ENCODE results near the gene ELL3.
"Not testable (repeated sequence)": the region's sequence is repeated elsewhere in the genome, so short reads cannot be mapped to it uniquely, and the experiment has no call there.

The ELL3 gene

DNA sequence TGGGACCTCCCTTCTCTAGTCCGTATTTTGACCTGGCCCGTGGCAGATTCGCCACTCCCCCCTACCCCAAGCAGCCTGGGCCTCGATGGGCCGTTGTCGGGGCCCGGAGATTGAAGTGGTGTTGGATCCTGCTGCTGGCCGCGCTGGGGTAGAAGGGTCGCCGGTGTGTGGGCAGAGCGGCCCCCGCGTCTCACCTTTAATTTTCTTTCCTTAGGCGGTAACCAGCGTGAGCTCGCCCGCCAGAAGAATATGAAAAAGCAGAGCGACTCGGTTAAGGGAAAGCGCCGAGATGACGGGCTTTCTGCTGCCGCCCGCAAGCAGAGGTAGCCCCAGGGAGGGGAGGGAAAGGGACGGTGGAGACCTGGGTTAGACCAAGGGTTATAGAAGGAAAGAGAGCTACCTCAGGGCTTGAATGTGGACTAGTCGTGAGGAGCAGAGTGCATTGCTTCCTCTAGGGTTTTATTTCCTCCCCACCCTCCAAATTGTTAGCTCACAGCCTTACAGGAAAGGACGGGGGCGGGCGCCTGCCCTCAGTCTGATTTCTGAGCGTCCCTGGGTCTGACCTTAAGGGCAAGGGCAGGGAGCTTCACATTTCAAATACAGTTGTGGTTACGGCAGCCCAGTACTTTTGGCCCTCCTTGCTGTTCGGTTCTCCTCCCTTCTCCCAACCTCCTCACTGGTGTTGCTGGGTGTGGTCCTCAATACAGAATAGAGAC is 16.2 kb upstream of the ELL3 start:
- no peak for DNase-seq (ENCODE audit: low read depth)
- peak overlapping the region; percentile 99 for H3K4me3 ChIP-seq (ENCODE audit: low read depth, low read length)

DNA sequence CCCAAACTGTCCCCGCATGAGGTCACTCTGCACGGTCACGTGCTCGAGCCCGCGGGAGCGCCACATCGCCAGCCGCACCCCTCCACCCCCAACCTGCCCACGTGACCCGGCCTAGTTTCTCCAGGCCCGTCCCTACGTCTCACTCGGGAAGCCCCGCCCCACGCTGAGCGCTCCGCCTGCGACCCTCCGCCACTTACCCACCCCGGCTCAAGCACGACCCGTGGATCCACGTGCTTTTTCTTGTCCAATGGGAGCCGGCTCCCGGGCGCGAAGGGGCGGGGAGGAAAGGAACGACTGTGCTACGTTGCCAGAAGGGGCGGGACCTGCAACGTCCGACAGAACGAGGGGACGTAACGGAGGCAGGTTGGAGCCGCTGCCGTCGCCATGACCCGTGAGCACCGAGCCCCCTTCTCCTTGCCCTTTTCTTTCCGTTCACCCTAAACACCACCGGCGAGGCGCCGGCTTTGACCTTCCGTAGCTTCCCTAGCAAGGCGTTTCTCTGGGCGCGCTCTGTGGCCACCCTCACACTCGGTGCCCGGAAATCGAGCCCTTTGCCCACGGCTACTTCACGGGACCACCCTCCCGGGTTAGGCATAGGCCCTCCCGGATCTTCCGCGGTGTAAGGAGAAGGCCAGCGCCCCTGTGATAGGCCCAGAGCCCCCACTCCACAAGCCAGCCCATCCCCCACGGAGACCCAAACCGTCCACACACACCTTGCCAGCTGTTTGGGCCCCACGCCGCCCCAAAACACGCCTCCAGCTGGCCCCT is 15.4 kb upstream of the ELL3 start, which contains the start of gene SERF2:
Gene SERF2 (plus strand): TSS at position 328 of the 768 bp plus-strand sequence. CDS start 57 bp downstream, at position 385.
- DNase-seq (ENCODE audit: low read depth), result peak; percentile 99
- peak within 1 kb of the TSS; percentile 99 for H3K4me3 ChIP-seq (ENCODE audit: low read depth, low read length)

DNA sequence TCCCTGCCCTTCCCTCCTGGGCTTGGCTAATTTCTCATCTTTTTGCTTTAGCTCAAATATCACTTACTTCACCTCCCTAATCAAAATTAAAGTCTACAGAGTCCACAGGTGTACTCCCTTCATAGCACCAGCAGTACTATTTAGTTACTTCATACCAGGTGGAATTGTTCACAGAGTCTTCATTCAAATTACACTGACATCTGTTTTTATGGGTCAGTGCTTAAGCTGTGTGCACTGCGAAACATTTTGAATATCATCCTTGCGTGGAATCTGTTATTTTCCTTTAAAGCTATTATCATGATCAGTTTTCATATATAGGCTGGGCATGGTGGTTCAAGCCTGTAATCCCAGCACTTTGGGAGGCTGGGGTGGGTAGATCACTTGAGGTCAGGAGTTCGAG is 12.6 kb upstream of the ELL3 start:
- DNase-seq (ENCODE audit: low read depth), result no peak
- no peak overlapping the region for H3K4me3 ChIP-seq (ENCODE audit: low read depth, low read length)

DNA sequence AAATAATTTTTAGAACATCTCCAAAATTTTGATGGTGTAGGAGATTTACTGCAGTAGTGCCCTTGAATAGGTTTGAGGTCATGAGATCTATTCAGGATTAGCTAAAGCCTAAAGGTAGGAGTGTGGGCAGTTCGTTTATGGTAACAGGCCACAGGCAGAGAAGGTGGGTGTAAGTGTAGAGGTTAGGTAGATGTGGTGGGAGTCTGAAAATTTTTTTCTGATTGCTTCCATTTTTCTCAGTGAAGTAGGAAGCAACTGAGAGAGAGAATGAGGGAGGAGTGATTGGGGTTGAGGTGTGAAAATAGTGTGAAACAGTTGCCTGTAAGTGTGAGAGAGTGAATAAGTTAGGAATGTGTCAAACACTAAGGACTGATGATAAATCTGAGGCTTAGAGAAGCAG is 2.2 kb upstream of the ELL3 start:
- no peak overlapping the region for H3K4me3 ChIP-seq (ENCODE audit: low read depth, low read length)
- DNase-seq (ENCODE audit: low read depth), result no peak

DNA sequence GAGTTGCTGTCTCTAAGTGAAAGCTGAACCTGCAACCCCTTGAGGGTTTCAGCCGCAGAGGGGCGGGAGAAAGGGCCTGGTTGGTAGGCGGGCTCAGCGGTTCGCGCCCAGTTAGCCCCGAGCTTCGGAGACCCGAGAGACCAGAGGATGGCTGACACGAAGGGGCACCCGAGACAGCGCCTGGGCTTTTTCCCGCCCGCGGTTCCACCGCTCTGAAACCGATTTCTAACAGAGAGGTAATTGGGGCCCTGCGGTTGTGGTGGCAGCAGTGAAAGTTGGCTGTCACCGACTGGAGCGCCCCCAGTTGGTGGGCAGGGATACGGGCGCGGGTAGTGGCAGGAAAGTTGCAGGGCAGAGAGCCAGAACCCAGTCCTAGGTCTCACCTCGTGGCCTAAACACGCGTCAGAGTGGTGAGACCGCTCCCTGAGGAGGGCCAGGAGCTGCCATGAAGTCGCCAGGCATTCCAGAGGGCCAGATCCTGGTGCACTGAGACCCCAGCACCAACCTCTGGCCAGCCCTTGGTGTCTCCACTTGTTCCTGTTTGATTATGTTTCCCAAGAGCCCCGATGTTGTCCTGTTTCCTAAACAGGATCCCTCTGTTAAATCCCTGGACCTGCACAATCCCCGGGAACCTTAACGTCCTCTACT is 625 bp upstream of the ELL3 start:
- no peak for DNase-seq (ENCODE audit: low read depth)
- peak overlapping the region; percentile 56 for H3K4me3 ChIP-seq (ENCODE audit: low read depth, low read length)

DNA sequence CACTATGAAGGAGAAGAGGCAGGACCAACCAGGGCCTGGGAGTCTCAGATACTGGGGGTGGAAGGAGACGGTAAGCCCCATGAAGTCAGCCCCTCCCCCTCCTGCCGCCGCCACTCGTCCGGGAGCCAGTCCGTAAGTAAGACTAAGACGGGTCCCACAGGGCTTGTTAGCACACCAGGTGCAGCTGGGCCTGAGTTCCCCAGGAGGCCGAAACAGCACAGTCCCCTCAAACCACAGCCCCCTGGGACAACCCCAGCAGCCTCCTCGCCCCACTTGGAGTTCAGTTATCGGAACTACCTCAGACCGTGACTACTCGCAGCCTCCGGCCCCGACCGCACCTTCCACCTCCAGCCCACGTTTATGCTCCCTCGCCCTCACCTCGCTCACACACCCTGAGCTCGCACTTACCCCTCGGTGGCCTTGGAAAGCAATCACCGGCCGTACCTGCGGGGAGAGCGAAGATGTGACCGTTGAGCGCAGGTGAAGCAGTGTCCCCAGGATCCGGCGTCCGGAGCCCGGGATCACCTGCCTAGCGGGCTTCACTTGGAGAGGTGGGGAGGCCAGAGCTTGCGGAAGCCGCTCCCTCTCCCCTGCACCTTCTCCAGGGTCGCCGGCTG is 557 bp downstream of the ELL3 start:
- DNase-seq (ENCODE audit: low read depth), result no peak
- peak overlapping the region; percentile 56 for H3K4me3 ChIP-seq (ENCODE audit: low read depth, low read length)

DNA sequence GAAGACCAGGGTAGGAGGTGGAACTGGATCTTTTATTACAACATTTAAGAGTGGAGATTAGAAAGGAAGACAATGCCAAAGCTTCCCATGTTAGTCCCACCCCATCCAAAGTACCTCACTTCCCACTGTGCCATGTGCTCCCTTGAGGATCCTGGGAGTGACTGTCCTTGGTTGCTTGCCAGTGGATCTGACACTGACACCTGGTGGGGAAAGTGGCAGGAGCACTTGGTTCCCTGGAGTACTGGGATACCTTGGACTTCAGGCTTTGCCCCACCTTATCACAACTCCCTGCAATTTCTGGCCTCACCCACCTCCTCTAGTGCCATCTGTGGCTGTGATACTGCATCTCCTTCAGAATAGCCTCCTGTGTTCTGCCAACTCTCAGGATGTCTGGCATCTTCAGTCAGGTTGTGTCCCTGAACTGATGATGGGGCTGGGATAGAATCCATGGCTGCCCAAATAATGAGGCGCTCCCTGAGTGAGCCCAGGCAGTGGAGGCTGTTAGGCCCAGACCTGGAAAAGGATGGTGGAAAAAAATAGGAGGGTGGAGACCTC is 1.3 kb downstream of the ELL3 start:
- H3K4me3 ChIP-seq (ENCODE audit: low read depth, low read length), result no peak overlapping the region
- DNase-seq (ENCODE audit: low read depth), result no peak

DNA sequence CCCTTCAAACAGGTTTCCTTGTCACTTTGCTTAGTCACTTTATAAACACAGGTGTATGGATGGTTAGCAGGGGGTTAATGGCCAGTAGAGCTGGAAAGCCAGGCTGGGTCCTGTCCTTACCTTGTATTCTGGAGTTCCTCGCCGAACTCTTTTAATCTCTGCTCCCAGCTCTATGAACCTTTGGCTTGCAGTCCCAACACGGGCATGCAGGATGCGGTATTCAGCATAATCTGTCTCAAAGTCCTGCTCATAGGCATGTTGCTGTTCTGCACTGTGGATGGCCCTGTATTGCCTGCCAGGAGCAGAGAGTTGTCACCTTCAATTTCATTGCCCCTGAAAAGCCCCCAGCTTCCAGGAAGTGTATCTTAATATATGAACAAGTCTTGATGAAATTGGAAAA is 2.7 kb downstream of the ELL3 start:
- no peak overlapping the region for H3K4me3 ChIP-seq (ENCODE audit: low read depth, low read length)
- no peak for DNase-seq (ENCODE audit: low read depth)

DNA sequence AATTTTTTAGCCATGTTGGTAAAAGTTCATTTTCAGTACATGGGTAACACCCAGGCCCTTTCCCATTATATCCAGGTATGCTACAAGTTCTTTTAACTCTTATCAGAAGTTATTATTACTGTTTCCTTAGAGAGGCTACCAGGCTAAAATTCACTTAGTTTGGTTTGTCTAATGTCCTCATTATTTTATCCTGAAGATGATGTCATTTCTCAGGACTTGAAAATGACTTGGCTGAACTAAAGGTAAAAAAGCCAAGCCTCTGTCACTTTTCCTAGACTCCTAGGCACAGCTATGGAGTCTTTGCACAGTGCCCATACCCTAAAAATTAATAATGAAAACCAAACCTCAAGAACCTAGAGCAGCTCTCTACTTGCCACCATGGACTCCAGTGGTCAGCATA is 4.1 kb downstream of the ELL3 start:
- no peak for DNase-seq (ENCODE audit: low read depth)

DNA sequence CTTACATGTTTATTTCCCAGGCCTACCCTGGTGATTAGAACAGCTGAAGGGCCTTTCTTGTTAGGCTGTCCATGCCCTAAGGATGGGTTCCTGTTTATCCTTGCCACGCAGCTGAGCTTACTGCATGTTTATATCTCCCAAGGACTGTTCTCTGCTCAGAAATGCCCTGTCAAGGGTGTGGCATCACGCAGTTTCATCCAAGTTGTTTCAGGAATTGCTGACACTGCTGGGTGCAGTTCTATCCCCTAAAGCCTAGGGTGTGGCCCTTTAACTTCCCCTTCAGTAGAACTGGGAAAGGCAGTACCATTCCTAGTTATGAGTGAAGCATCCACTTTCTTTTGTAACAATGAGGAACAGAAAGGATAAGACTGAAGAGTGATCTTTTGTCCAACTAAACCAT is 5.0 kb downstream of the ELL3 start:
- no peak for DNase-seq (ENCODE audit: low read depth)
- H3K4me3 ChIP-seq (ENCODE audit: low read depth, low read length), result no peak overlapping the region

More for the DNA sequence above, 4.1 kb downstream of the ELL3 start:
- no peak overlapping the region for H3K4me3 ChIP-seq (ENCODE audit: low read depth, low read length)

DNA sequence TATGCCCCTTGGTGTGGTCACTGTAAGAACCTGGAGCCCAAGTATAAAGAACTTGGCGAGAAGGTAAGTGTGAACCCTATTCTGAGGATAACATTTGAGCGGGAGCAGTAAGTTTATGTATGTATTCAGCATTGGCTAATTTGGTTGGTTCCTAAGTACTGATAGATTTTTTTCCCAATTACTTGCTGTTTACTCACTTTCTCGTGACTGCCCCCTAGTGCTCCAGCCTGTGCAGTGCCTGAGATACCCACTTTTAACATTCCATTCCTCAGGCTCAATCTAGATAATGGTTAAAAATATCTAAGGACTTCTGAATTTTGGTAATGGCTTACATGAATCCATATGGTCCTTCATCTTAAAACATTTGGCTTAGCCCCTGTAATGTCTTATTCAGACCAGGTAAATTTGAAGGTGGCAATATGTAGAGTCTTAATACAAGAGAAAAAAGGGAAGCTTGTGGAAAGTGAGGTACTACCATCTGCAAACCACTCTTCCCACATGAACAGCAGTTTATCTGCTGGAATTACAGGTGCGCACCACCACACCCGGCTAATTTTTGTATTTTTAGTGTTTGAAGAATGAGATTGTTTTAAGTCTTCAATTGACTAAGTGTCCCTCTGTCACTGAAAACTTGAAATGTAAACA is 7.1 kb downstream of the ELL3 start:
- no peak for DNase-seq (ENCODE audit: low read depth)
- H3K4me3 ChIP-seq (ENCODE audit: low read depth, low read length), result no peak overlapping the region

DNA sequence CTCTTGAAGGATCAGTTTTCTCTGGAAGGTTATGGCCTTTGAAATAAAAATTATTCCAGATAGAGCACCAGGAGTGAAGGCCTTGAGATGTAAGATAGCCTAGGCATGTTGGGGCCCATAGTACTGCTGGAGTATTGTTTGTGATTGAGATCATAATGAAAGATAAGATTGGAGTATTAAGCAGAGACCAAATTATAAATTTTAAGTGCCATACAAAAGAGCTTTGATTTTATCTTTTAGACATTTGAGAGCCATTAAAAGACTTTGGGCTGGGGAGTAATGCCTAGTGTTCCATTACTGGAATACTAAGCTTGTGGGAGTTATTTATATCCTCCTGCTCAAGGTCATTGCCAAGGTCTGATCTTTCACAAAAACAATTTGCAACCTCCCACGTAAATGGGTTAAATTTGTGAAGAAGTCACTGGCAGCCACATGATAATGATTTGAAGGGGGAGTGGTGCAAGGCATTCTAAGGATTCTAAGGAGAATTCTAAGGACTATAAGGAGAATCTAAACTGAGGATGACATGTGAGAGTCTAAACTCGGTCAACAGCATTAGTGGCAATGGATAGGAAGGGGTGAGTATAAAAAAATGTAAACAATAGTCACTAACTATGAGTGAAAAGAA is 12.8 kb downstream of the ELL3 start:
- no peak overlapping the region for H3K4me3 ChIP-seq (ENCODE audit: low read depth, low read length)
- no peak for DNase-seq (ENCODE audit: low read depth)

DNA sequence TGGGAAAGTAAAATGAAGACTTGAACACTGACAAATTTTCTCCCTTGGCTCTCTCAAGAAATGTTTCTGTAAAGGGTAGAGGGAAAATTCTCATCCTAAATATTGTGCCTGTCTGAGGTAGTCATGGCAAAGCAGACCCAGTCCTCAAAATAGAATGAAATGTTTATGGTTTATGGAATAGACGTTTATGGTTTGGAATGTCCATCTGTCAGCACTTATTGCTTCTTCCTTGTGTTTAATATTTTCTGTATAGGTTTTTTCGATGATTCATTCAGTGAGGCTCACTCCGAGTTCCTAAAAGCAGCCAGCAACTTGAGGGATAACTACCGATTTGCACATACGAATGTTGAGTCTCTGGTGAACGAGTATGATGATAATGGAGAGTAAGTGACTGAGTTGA is 13.9 kb downstream of the ELL3 start:
- no peak overlapping the region for H3K4me3 ChIP-seq (ENCODE audit: low read depth, low read length)
- DNase-seq (ENCODE audit: low read depth), result no peak

DNA sequence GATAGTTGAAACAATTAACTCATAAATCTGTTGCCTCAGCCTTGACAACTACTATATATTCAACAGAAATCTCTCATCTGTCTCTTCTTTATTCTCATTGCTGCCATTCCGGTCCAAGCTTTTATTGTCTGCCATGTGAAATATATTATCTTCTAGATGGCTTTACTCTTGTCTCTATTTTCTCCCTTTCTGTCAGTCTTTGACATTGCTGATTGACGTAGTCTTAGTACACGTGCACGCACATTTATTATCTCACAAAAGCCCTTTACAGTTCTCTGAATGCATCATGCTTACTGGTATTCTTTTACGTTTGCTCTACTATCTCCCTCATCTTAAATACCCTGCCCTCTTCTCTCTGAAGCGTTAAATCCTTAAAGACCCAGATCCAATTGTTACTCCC is 24.9 kb downstream of the ELL3 start:
- no peak for DNase-seq (ENCODE audit: low read depth)
- H3K4me3 ChIP-seq (ENCODE audit: low read depth, low read length), result no peak overlapping the region

DNA sequence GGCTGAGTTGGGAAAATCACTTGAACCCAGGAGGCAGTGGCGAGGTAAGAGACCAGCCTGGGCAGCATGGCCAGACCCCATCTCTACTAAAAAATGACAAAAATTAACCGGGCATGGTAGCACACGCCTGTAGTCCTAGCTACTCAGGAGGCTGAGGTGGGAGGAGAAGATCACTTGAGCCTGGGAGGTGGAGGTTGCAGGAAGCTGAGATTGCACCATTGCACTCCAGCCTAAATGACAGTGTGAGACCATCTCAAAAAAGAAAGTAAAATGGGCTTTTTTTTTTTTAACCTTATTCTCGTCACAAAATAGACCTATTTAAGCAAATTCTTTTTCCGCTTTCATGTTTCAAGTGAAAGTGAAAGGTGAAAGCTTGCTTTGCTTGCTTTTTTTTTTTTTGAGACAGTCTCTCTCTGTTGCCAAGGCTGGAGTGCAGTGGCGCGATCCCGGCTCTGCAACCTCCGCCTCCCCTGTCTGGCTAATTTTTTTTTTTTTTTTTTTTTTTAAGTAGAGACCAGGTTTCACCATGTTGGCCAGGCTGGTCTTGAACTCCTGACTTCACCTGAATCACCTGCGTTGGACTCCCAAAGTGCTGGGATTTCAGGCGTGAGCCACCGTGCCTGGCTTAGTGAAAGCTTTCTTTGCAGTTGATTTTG is 26.9 kb downstream of the ELL3 start:
- DNase-seq (ENCODE audit: low read depth), result no peak
- H3K4me3 ChIP-seq (ENCODE audit: low read depth, low read length), result no peak overlapping the region

DNA sequence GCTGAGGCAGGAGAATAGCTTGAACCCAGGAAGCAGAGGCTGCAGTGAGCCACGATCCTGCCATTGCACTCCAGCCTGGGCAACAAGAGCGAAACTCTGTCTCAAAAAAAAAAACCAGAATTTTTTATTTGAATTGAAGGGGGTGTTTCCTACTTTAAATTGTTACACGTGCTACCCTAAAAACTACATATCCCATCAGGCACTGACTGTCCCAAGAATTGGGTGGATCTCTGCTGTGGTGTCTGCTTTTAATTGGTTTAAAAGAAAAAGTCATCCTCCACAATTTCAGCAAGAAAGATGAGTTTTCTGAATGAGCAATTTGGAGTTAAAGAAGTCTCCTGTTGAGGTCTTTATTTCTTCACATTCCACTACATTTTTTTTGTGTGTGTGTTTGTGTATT is 28.4 kb downstream of the ELL3 start:
- peak overlapping the region; percentile 78 for H3K4me3 ChIP-seq (ENCODE audit: low read depth, low read length)
- DNase-seq (ENCODE audit: low read depth), result no peak

DNA sequence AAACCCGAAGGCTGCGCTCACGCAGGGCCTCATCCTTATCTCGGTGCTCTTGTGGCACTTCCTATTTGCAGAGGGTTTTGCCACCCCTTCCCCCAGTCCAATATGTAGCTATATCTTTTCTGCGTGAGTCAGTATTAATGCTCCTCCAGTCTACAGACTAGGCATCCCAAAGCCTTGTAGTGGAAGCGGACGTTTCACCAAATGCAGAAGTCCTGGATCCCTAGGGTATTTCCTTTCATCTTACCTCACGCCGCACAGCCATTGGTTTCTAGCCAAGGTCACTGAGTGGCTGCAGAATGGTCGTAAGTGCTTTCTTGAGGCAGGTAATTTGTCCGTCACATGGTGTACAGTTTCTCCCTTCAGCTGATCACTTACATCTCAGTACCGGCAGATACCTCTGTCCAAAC is 29.9 kb downstream of the ELL3 start:
- DNase-seq (ENCODE audit: low read depth), result not testable (repeated sequence)
- peak overlapping the region; percentile 78 for H3K4me3 ChIP-seq (ENCODE audit: low read depth, low read length)

DNA sequence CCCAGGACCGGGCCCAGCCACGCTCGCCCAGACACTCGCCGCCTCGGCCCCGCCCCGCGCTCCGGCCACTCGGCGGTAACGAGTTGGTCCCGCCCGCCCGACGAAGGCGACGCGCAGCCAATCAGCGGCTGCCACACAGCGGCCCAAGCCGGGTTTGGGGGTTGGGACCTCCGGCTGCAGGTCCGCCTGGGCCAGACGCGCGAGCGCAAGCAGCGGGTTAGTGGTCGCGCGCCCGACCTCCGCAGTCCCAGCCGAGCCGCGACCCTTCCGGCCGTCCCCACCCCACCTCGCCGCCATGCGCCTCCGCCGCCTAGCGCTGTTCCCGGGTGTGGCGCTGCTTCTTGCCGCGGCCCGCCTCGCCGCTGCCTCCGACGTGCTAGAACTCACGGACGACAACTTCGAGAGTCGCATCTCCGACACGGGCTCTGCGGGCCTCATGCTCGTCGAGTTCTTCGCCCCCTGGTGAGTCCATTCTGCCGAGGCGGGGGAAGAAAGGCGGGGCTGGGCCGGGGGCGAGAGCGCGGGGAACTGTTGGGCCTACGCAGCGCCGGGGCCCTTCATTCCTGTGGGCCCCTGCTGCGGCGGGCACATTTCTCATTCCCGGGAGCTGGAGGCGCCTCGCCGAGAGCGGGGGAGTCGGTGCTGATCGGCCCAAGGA is 30.4 kb downstream of the ELL3 start, which contains the start of gene PDIA3:
Gene PDIA3 (plus strand): TSS at position 194 of the 658 bp plus-strand sequence. CDS start 102 bp downstream, at position 296.
- DNase-seq (ENCODE audit: low read depth), result peak; percentile 69
- H3K4me3 ChIP-seq (ENCODE audit: low read depth, low read length), result peak within 1 kb of the TSS; percentile 78
